WI38 (cell line): ENCODE measurements around the gene QRSL1.
"Not testable (repeated sequence)": the region's sequence is repeated elsewhere in the genome, so short reads cannot be mapped to it uniquely, and the experiment has no call there.

Experiments
- H3K4me3 ChIP-seq: 2 replicates; pipeline ENCODE4 v1.5.1; 2011; ENCODE audit warnings: low read depth, mild to moderate bottlenecking, control low read depth, low read length
- TF ChIP-seq, protein P1 (sequence below): IDR thresholded peaks from 2 replicates; pipeline ENCODE4 v1.5.1; 2012; ENCODE audit warnings: low read depth, mild to moderate bottlenecking, control low read depth, low read length

The QRSL1 gene

GRCh38 chr6:106626485-106626884, 2.9 kb upstream of the QRSL1 start:
- TF ChIP-seq, protein P1, sequence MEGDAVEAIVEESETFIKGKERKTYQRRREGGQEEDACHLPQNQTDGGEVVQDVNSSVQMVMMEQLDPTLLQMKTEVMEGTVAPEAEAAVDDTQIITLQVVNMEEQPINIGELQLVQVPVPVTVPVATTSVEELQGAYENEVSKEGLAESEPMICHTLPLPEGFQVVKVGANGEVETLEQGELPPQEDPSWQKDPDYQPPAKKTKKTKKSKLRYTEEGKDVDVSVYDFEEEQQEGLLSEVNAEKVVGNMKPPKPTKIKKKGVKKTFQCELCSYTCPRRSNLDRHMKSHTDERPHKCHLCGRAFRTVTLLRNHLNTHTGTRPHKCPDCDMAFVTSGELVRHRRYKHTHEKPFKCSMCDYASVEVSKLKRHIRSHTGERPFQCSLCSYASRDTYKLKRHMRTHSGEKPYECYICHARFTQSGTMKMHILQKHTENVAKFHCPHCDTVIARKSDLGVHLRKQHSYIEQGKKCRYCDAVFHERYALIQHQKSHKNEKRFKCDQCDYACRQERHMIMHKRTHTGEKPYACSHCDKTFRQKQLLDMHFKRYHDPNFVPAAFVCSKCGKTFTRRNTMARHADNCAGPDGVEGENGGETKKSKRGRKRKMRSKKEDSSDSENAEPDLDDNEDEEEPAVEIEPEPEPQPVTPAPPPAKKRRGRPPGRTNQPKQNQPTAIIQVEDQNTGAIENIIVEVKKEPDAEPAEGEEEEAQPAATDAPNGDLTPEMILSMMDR, result no peak
- no peak overlapping the region for H3K4me3 ChIP-seq

DNA sequence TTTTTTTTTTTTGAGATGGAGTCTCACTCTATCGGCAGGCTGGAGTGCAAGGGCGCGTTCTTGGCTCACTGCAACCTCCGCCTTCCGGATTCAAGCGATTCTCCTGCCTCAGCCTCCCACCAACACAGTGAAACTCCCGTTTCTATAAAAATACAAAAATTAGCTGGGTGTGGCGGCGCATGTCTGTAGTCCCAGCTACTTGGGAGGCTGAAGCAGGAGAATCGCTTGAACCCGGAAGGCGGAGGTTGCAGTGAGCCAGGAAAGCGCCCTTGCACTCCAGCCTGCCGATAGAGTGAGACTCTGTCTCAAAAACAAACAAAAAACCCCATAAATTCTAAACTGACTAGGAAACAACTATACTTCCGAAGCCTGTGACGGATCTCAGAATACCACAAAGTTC, 1.6 kb upstream of the QRSL1 start:
- not testable (repeated sequence) for H3K4me3 ChIP-seq

DNA sequence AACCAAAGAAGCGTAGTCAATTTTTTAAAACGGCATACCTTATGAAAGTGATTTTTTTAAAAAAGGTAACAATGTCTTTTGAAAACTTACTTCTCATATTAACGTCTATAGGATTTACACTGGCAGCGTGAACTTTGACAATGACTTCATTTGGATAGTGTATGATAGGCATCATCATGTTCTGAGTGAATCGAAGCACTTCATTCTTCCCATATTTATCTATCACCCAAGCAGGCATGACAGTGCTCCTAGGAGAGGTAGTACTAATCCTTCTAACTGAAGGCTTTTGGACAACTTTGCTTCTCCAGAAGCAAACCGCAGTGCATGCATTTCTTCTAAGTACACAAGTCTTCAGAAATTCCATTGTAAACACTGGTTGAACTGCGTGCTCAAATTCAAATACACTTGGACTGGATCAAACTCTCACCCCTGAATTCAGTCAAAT, 698 bp upstream of the QRSL1 start:
- TF ChIP-seq, protein P1, result no peak
- peak overlapping the region; percentile 89 for H3K4me3 ChIP-seq

DNA sequence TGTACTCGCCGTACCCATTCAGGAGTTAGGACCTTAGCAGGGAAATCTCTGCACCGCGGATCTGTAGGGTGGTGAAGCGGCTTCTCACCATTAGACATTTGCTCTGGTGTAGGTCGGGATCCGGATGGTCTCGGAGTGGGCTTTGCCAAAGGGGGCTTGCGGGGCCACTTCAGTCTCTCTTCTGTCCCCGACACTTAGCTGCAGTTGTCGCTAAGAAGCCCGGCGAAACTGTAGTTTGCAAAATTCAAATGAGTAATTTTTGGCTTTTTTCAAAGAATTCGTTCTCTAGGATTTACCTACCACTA, 433 bp downstream of the QRSL1 start:
- TF ChIP-seq, protein P1, result no peak
- H3K4me3 ChIP-seq, result peak overlapping the region; percentile 89

DNA sequence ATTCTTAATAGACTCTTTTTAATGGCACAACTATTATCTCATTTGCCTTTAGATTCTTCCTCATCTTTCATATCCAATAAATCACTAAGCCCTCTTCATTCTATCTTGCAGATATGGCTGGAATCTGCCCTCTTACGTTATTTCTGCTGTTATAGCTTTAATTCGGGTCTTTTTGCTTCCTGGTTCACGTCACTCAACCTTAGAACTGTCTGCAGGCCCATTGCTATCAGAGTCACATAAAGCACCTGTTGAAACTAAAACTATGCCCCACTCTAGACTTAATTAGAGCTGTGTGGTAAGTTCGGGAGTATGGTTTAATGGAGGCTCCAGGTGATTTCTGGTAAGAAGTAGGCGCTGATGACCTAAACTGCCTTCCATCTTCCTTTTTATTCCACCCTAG, 988 bp downstream of the QRSL1 start:
- H3K4me3 ChIP-seq, result peak overlapping the region; percentile 89
- TF ChIP-seq, protein P1, result no peak

DNA sequence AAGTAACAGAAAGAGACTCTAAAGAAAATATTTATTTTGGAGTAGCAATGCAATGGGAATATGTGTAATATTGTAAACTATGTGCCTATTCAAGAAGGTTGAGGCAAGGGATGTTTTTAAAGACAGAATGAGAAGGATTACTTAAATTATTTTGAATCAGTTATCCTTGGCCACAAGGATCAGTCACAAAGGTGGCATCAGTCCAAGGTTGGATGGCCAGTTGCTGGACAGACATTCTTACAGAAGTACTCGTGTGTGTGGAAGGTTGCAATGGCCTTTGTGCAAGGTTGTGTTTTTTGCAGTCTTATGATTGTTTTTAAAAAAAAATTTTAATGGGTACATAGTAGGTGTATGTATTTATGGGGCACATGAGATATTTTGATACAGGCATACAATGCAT, 2.0 kb downstream of the QRSL1 start:
- TF ChIP-seq, protein P1, result no peak
- no peak overlapping the region for H3K4me3 ChIP-seq

DNA sequence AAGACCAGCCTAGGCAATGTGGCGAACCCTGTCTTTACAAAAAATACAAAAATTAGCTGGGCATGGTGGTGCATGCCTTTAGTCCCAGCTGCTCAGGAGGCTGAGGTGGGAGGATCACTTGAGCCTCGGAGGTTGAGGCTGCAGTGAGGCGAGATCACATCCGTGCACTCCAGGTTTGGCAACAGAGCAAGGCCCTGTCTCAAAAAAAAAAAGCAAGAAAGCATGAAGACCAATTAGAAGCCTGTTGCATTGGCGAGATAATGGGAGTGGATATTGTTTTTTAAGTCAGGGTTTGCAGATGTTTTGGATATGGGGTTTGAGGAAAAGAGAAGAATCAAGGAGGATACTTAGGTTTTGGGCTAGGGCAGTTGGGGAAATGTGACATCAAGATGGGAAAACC, 5.2 kb downstream of the QRSL1 start:
- no peak overlapping the region for H3K4me3 ChIP-seq
- TF ChIP-seq, protein P1, result no peak

GRCh38 chr6:106637051-106637716, 7.8 kb downstream of the QRSL1 start:
- no peak overlapping the region for H3K4me3 ChIP-seq
- TF ChIP-seq, protein P1, result no peak
